Kidney glomerular epithelial cell (primary cell): Measurements from ENCODE around the gene AMIGO3.
A peak's percentile ranks its signal among the peaks of the same experiment; 100 is the strongest.
"Not testable (repeated sequence)": the region's sequence is repeated elsewhere in the genome, so short reads cannot be mapped to it uniquely, and the experiment has no call there.

Experiments
- DNase-seq: peaks from one replicate; lab custom pipeline; 2025; lab: John Stamatoyannopoulos, UW

Gene AMIGO3

GRCh38 chr3:49688338-49689045 lies 31.0 kb downstream of the AMIGO3 start:
- DNase-seq, result not testable (repeated sequence)

- DNase-seq, result not testable (repeated sequence)
Observed at GRCh38 chr3:49687424-49687795, 32.1 kb downstream of the AMIGO3 start.

GRCh38 chr3:49686769-49687423 lies 32.6 kb downstream of the AMIGO3 start:
- DNase-seq, result not testable (repeated sequence)

GRCh38 chr3:49686346-49686745 lies 33.1 kb downstream of the AMIGO3 start:
- not testable (repeated sequence) for DNase-seq

- DNase-seq, result not testable (repeated sequence)
Observed at GRCh38 chr3:49685846-49686245, 33.6 kb downstream of the AMIGO3 start.

- DNase-seq, result not testable (repeated sequence)
Observed at GRCh38 chr3:49685103-49685502, 34.4 kb downstream of the AMIGO3 start.

GRCh38 chr3:49684453-49684852 lies 35.0 kb downstream of the AMIGO3 start:
- not testable (repeated sequence) for DNase-seq

GRCh38 chr3:49683162-49683561 lies 36.3 kb downstream of the AMIGO3 start:
- DNase-seq, result no peak

- DNase-seq, result no peak
Observed at GRCh38 chr3:49681543-49681942, 37.9 kb downstream of the AMIGO3 start.

- DNase-seq, result no peak
Observed at GRCh38 chr3:49681232-49681522, 38.3 kb downstream of the AMIGO3 start.

GRCh38 chr3:49680493-49681231 lies 38.8 kb downstream of the AMIGO3 start:
- DNase-seq, result no peak

GRCh38 chr3:49675912-49676311 lies 43.6 kb downstream of the AMIGO3 start:
- no peak for DNase-seq

GRCh38 chr3:49674497-49674983 lies 44.9 kb downstream of the AMIGO3 start:
- DNase-seq, result no peak

GRCh38 chr3:49673715-49674496 lies 45.6 kb downstream of the AMIGO3 start, which contains the start of gene APEH:
Gene APEH, plus strand, starts transcription at chr3:49674351. Its CDS starts 51 bp downstream, at chr3:49674402.
- no peak for DNase-seq

GRCh38 chr3:49673121-49673714 lies 46.3 kb downstream of the AMIGO3 start:
- DNase-seq, result no peak

GRCh38 chr3:49671291-49672288 lies 47.9 kb downstream of the AMIGO3 start:
- DNase-seq, result no peak

- DNase-seq, result no peak
Observed at GRCh38 chr3:49670940-49671290, 48.6 kb downstream of the AMIGO3 start.

- no peak for DNase-seq
Observed at GRCh38 chr3:49669352-49669751, 50.1 kb downstream of the AMIGO3 start.

GRCh38 chr3:49668861-49669260 lies 50.6 kb downstream of the AMIGO3 start:
- peak; percentile 90 for DNase-seq

- peak; percentile 90 for DNase-seq
Observed at GRCh38 chr3:49668414-49668797, 51.1 kb downstream of the AMIGO3 start.
